D721Med (cell line): ENCODE data around the gene GRIK4.

Experiments used
- DNase-seq: peaks from one replicate; pipeline ENCODE4 v3.0.0; 2011; ENCODE audit warnings: low spot score; ENCODE audit not compliant: insufficient read length
- FAIRE-seq: peaks from 2 replicates; lab custom pipeline; 2011; peaks lifted over from hg19 to GRCh38; lab: Jason Lieb, UNC
- TF ChIP-seq, protein P1 (sequence below): IDR thresholded peaks from 2 replicates; pipeline ENCODE4 v1.5.1; 2012; ENCODE audit warnings: mild to moderate bottlenecking, control low read depth; ENCODE audit not compliant: insufficient read depth; ENCODE audit errors: missing control alignments

Gene GRIK4

GRCh38 chr11:121033635-121034034 lies 522.1 kb downstream of the GRIK4 start:
- FAIRE-seq (no peak), DNase-seq (no peak)
- TF ChIP-seq, protein P1, sequence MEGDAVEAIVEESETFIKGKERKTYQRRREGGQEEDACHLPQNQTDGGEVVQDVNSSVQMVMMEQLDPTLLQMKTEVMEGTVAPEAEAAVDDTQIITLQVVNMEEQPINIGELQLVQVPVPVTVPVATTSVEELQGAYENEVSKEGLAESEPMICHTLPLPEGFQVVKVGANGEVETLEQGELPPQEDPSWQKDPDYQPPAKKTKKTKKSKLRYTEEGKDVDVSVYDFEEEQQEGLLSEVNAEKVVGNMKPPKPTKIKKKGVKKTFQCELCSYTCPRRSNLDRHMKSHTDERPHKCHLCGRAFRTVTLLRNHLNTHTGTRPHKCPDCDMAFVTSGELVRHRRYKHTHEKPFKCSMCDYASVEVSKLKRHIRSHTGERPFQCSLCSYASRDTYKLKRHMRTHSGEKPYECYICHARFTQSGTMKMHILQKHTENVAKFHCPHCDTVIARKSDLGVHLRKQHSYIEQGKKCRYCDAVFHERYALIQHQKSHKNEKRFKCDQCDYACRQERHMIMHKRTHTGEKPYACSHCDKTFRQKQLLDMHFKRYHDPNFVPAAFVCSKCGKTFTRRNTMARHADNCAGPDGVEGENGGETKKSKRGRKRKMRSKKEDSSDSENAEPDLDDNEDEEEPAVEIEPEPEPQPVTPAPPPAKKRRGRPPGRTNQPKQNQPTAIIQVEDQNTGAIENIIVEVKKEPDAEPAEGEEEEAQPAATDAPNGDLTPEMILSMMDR, result no peak

DNA sequence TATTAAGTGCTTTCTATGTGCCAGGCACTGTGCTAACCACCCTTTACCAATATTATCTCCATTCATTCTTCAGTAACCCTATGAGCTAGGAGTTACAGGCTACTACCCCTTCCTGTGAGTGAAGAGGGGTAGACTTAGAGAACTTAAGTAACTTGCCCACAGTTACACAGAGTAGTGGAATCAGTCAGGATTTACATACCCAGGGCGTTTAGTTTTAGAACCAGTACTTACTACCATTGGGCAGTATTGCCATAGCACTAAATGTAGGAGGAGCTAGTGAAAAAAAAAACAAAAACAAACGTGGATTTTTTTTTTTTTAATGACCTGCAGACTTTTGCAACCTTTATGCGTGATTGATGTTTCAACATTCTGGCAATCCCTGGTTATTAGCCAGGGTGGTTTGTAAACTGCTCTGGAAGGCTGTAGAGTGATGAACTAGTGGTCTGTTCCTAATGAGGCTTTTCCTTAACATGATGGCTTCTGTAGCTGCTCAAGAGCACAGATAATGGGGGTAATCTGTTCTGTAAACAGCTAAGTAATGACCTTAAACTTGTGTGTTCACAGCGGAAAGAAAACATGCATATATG lies 523.7 kb downstream of the GRIK4 start:
- no peak for DNase-seq
- TF ChIP-seq, protein P1, result no peak
- FAIRE-seq, result peak; percentile 80

DNA sequence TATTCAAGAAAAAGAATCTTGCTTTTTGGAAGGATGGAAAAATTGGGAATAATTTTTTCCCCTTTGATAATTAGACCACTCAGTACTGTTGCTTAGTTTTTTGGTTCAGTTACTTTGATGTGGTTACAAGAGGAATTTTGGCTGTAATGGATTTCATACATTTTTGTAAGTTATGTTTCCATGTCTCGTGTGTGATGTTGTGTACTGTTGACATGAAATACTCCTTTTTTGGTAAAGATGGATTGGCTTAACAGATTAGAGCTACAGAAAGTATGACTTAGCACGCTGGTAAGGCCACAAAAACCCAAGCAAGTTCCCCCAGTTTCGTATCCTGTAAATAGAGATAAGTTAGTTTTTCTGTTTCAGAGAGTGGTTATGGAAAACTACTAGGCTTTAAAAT lies 524.2 kb downstream of the GRIK4 start:
- TF ChIP-seq, protein P1, result no peak

DNA sequence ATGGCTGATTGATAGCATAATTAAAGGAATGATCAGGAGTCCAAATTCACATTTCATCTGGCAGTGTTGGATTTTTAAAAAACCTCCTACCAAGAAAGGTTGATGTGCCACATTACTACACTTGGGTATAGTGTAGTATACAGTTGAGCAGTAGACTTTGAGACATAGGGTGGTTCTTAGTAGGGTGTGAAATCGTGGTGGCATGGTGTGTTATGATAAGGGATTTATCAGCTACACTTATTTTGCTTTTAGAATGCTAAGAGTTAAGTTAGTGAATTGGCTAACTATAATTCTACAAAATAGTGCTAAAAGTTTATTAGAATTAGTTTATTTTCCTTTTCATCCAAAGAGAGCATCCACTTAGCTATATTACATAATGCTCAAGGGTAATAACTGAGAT lies 525.5 kb downstream of the GRIK4 start:
- DNase-seq (no peak), FAIRE-seq (peak; percentile 53)
- TF ChIP-seq, protein P1, result no peak

More for the DNA sequence above, 524.2 kb downstream of the GRIK4 start:
- FAIRE-seq, result no peak
- no peak for DNase-seq
